Stimulated activated CD8-positive, alpha-beta memory T cell treated with anti-CD3 and anti-CD28 coated beads, Interleukin-2, amount 100 ng/mL, for 1 hour (primary cell): Measurements from ENCODE around the gene ZNF45.
"Not testable (repeated sequence)": the region's sequence is repeated elsewhere in the genome, so short reads cannot be mapped to it uniquely, and the experiment has no call there.

Experiments
- DNase-seq, 2 donors: peaks; one replicate each; pipeline ENCODE4 v3.0.0-alpha.2; 2020; ENCODE audit warnings: low read depth in 2 of 2

Gene ZNF45

GRCh38 chr19:43934985-43935708, at the start of gene ZNF45:
Gene ZNF45, minus strand, starts transcription at chr19:43935282. Its CDS starts 13,097 bp downstream, at chr19:43922185.
- DNase-seq, result peak; percentile 72 to 73

- DNase-seq, result no peak
Measured at GRCh38 chr19:43984687-43985000, 49.6 kb upstream of the ZNF45 start.

GRCh38 chr19:43983912-43984686, 49.0 kb upstream of the ZNF45 start, which contains the start of gene ZNF155:
Gene ZNF155, plus strand, starts transcription at chr19:43984188. Its CDS starts 4,356 bp downstream, at chr19:43988544.
- DNase-seq, result peak; percentile 41 to 53

GRCh38 chr19:43983544-43983911, 48.4 kb upstream of the ZNF45 start:
- DNase-seq, result no peak

- no peak for DNase-seq
Measured at GRCh38 chr19:43976732-43977131, 41.6 kb upstream of the ZNF45 start.

GRCh38 chr19:43966079-43966694, 31.1 kb upstream of the ZNF45 start:
- no peak for DNase-seq

- DNase-seq, result no peak
Measured at GRCh38 chr19:43960411-43960810, 25.3 kb upstream of the ZNF45 start.

GRCh38 chr19:43957891-43958290, 22.8 kb upstream of the ZNF45 start:
- no peak for DNase-seq

- no peak for DNase-seq
Measured at GRCh38 chr19:43956827-43957226, 21.7 kb upstream of the ZNF45 start.

GRCh38 chr19:43950834-43951645, 16.0 kb upstream of the ZNF45 start, which contains the start of gene ZNF221:
Gene ZNF221, plus strand, starts transcription at chr19:43951228. Its CDS starts 11,499 bp downstream, at chr19:43962727.
- peak in 1 of 2 donors; percentile 18 for DNase-seq

- DNase-seq, result not testable (repeated sequence)
Measured at GRCh38 chr19:43949803-43950202, 14.7 kb upstream of the ZNF45 start.

GRCh38 chr19:43947412-43947811, 12.3 kb upstream of the ZNF45 start:
- not testable (repeated sequence) for DNase-seq

GRCh38 chr19:43941209-43941608, 6.1 kb upstream of the ZNF45 start:
- no peak for DNase-seq

GRCh38 chr19:43940719-43941118, 5.6 kb upstream of the ZNF45 start:
- no peak for DNase-seq

- DNase-seq, result no peak
Measured at GRCh38 chr19:43939557-43940260, 4.6 kb upstream of the ZNF45 start.

- no peak for DNase-seq
Measured at GRCh38 chr19:43936188-43936587, 1.1 kb upstream of the ZNF45 start.

- no peak for DNase-seq
Measured at GRCh38 chr19:43934055-43934984, 762 bp downstream of the ZNF45 start.

- DNase-seq, result no peak
Measured at GRCh38 chr19:43928820-43929219, 6.3 kb downstream of the ZNF45 start.

- no peak for DNase-seq
Measured at GRCh38 chr19:43923875-43924274, 11.2 kb downstream of the ZNF45 start.

GRCh38 chr19:43914051-43914450, 21.0 kb downstream of the ZNF45 start:
- DNase-seq, result no peak
